ENCODE results near the gene CDH4. TPM values are rescaled to one million over a fixed set of nuclear protein-coding genes. Genes with fewer than 3 reads are reported as not detected.

Gene CDH4
- total RNA-seq, 4 donors from 2014 or later: 0.71 to 4.2 (median 2.9) TPM

GRCh38 chr20:61754976-61755778 is 503.1 kb downstream of the CDH4 start:
- H3K4me3 ChIP-seq (ENCODE audit: low read depth, poor library complexity, severe bottlenecking): no peak overlapping the region
- DNase-seq (ENCODE audit: low spot score in 2 of 2): no peak
- 79 to 81% methylated on average over 12 of the region's 12 CpGs for WGBS, 2 donors
- TF ChIP-seq CTCF (IDR thresholded peaks at IDR 0.05) (no peak), POLR2A (IDR thresholded peaks at IDR 0.05) (no peak)
- intact Hi-C loops (cut with DNase I; ENCODE audit: low total_unique reads): no loop called here

- no peak for DNase-seq (ENCODE audit: low spot score in 2 of 2)
- TF ChIP-seq POLR2A (IDR thresholded peaks at IDR 0.05): no peak
- intact Hi-C loops (cut with DNase I; ENCODE audit: low total_unique reads): no loop called here
- H3K4me3 ChIP-seq (ENCODE audit: low read depth, poor library complexity, severe bottlenecking): no peak overlapping the region
- WGBS, 2 donors: 78% methylated on average over 12 to 15 of the region's 15 CpGs
Measured at GRCh38 chr20:61755971-61756845, 504.1 kb downstream of the CDH4 start.

GRCh38 chr20:61756966-61757677 is 505.1 kb downstream of the CDH4 start:
- DNase-seq (ENCODE audit: low spot score in 2 of 2): no peak
- 73 to 77% methylated on average over 18 of the region's 18 CpGs for WGBS, 2 donors
- H3K4me3 ChIP-seq (ENCODE audit: low read depth, poor library complexity, severe bottlenecking): no peak overlapping the region
- intact Hi-C loops (cut with DNase I; ENCODE audit: low total_unique reads): no loop called here
- no peak for TF ChIP-seq CTCF (IDR thresholded peaks at IDR 0.05)

- intact Hi-C loops (cut with DNase I; ENCODE audit: low total_unique reads): no loop called here
- no peak overlapping the region for H3K4me3 ChIP-seq (ENCODE audit: low read depth, poor library complexity, severe bottlenecking)
- no peak for DNase-seq (ENCODE audit: low spot score in 2 of 2)
- TF ChIP-seq POLR2A (IDR thresholded peaks at IDR 0.05) (no peak), CTCF (IDR thresholded peaks at IDR 0.05) (no peak)
- WGBS, 2 donors: 69 to 74% methylated on average over 24 to 25 of the region's 25 CpGs
Measured at GRCh38 chr20:61757678-61758563, 505.9 kb downstream of the CDH4 start.

- WGBS, 2 donors: 87 to 90% methylated on average over 22 to 25 of the region's 25 CpGs
- no peak for DNase-seq (ENCODE audit: low spot score in 2 of 2)
- intact Hi-C loops (cut with DNase I; ENCODE audit: low total_unique reads): no loop called here
- no peak for TF ChIP-seq CTCF (IDR thresholded peaks at IDR 0.05)
- TF ChIP-seq POLR2A (IDR thresholded peaks at IDR 0.05): no peak
- H3K4me3 ChIP-seq (ENCODE audit: low read depth, poor library complexity, severe bottlenecking): no peak overlapping the region
Measured at GRCh38 chr20:61758564-61759200, 506.6 kb downstream of the CDH4 start.
